PC-9 (cell line): ENCODE results near the gene ABCA1. TPM values are rescaled to one million over a fixed set of nuclear protein-coding genes. Genes with fewer than 3 reads are reported as not detected.

Source experiments
- BruUV-seq: library from RNA; stranded (reverse); fragments of 400-500 nt; replicated peaks from 2 replicates; lab custom pipeline; 2021; lab: Mats Ljungman, UMichigan
- CTCF ChIA-PET: fragments of 300-600 bp; sonication (Branson Sonifier 250); formaldehyde crosslinking; loops from one replicate; lab custom pipeline; 2022; ENCODE audit warnings: antibody characterized with exemption; lab: Charles Lee
- POLR2A ChIA-PET: fragments of 300-600 bp; sonication (Branson Sonifier 250); formaldehyde crosslinking; loops from one replicate; lab custom pipeline; 2022; ENCODE audit warnings: antibody characterized with exemption; ENCODE audit not compliant: unreplicated experiment; lab: Charles Lee
- DNase-seq, 2 experiments: peaks; one replicate each; pipeline versions ENCODE4 v3.0.0 to v3.0.0-alpha.2; 2015 to 2022; ENCODE audit warnings: mixed read lengths in 1 of 2
- H2AFZ ChIP-seq: fragments of 200-600 bp; sonication (generic); 2 replicates; pipeline ENCODE4 v1.8.1; 2017; ENCODE audit warnings: antibody characterized with exemption
- H3F3A ChIP-seq: fragments of 200-600 bp; sonication (generic); 2 replicates; pipeline ENCODE4 v1.8.1; 2017; ENCODE audit warnings: antibody characterized with exemption, mild to moderate bottlenecking, low read depth; ENCODE audit not compliant: insufficient read depth
- H3K27ac ChIP-seq: fragments of 200-600 bp; sonication (generic); 2 replicates; pipeline ENCODE4 v1.6.1; 2016; ENCODE audit warnings: mixed run types
- H3K27me3 ChIP-seq: fragments of 200-600 bp; sonication (generic); 2 replicates; pipeline ENCODE4 v1.6.1; 2016; ENCODE audit warnings: low read depth, mixed run types; ENCODE audit not compliant: insufficient read depth
- H3K36me3 ChIP-seq: fragments of 200-600 bp; sonication (generic); 2 replicates; pipeline ENCODE4 v1.6.1; 2016; ENCODE audit warnings: low read depth, mixed run types
- H3K4me1 ChIP-seq: fragments of 200-600 bp; sonication (generic); replicated peaks from 2 replicates; pipeline ENCODE4 v1.6.1; 2016; ENCODE audit warnings: mixed run types; ENCODE audit not compliant: insufficient read depth
- H3K4me2 ChIP-seq: fragments of 200-600 bp; sonication (generic); 2 replicates; pipeline ENCODE4 v1.6.1; 2017; ENCODE audit warnings: mixed run types
- H3K4me3 ChIP-seq: fragments of 200-600 bp; sonication (generic); 2 replicates; pipeline ENCODE4 v1.6.1; 2016; ENCODE audit warnings: mixed run types
- H3K79me2 ChIP-seq: fragments of 200-600 bp; sonication (generic); 2 replicates; pipeline ENCODE4 v1.6.1; 2017; ENCODE audit warnings: low read depth, mixed run types
- H3K9me2 ChIP-seq: fragments of 200-600 bp; sonication (generic); 2 replicates; pipeline ENCODE4 v1.8.1; 2017; ENCODE audit warnings: mild to moderate bottlenecking; ENCODE audit not compliant: insufficient read depth
- H3K9me3 ChIP-seq: fragments of 200-600 bp; sonication (generic); 2 replicates; pipeline ENCODE4 v1.8.1; 2016; ENCODE audit warnings: low read depth; ENCODE audit not compliant: insufficient read depth
- H4K20me1 ChIP-seq: fragments of 200-600 bp; sonication (generic); 2 replicates; pipeline ENCODE4 v1.8.1; 2017; ENCODE audit not compliant: insufficient read depth
- CTCF ChIP-seq: fragments of 200-600 bp; sonication (generic); conservative IDR thresholded peaks from 2 replicates; pipeline ENCODE4 v1.6.1; 2017; ENCODE audit warnings: mixed run types, antibody characterized with exemption, mild to moderate bottlenecking, moderate library complexity
- EZH2 ChIP-seq: fragments of 200-600 bp; sonication (generic); IDR thresholded peaks from 2 replicates; pipeline ENCODE4 v1.8.0; 2017; ENCODE audit warnings: antibody characterized with exemption, low read depth
- intact Hi-C: fragments of 100-400 bp; cut with micrococcal nuclease; formaldehyde crosslinking; loops from one replicate; pipeline ENCODE4 v1.10.0; 2022; ENCODE audit not compliant: unreplicated experiment
- total RNA-seq: library from RNA; stranded (reverse); gene quantifications from 2 replicates; pipeline ENCODE4 v1.2.3, GENCODE V29; 2021

The ABCA1 gene
- total RNA-seq, 1 experiment from 2014 or later, result 38.3 TPM

GRCh38 chr9:104776797-104777196, 151.2 kb downstream of the ABCA1 start:
- POLR2A ChIA-PET, result no interaction called here
- no peak for DNase-seq
- no peaks in the 10 kb centered on the region for H3K4me1 ChIP-seq
- peaks cover 5% of the 10 kb centered on the region for H3F3A ChIP-seq
- no peaks in the 10 kb centered on the region for H3K9me2 ChIP-seq
- no peak overlapping the region for H3K27ac ChIP-seq
- H3K9me3 ChIP-seq, result no peaks in the 10 kb centered on the region
- no peaks in the 10 kb centered on the region; the same call in 1 of the 2 replicates for H4K20me1 ChIP-seq
- H3K36me3 ChIP-seq, result 0 out of 2 replicates have a peak, but pooled peaks cover 3% of the 10 kb centered on the region
- CTCF ChIA-PET, result no interaction called here
- intact Hi-C loops, result loop anchor here (10.0 kb wide), 1 partner anchor 468 kb away; the partner anchor contains the start of gene SLC44A1
- no peak overlapping the region for H3K4me2 ChIP-seq
- no peaks in the 10 kb centered on the region for H3K79me2 ChIP-seq
- H3K4me3 ChIP-seq, result no peak overlapping the region
- no peak for TF ChIP-seq EZH2
- TF ChIP-seq CTCF, result no peak
- BruUV-seq, result no TSS peak
- no peak overlapping the region for H2AFZ ChIP-seq
- no peaks in the 10 kb centered on the region for H3K27me3 ChIP-seq

GRCh38 chr9:104775976-104776375, 152.0 kb downstream of the ABCA1 start:
- H3K9me3 ChIP-seq, result no peaks in the 10 kb centered on the region
- intact Hi-C loops, result loop anchor here (10.0 kb wide), 1 partner anchor 469 kb away; the partner anchor contains the start of gene SLC44A1
- H3K4me3 ChIP-seq, result no peak overlapping the region
- H3K27ac ChIP-seq, result no peak overlapping the region
- TF ChIP-seq CTCF, result no peak
- TF ChIP-seq EZH2, result no peak
- H3K36me3 ChIP-seq, result 0 out of 2 replicates have a peak, but pooled peaks cover 3% of the 10 kb centered on the region
- no TSS peak for BruUV-seq
- H4K20me1 ChIP-seq, result no peaks in the 10 kb centered on the region; the same call in 1 of the 2 replicates
- no peak for DNase-seq
- ChIA-PET POLR2A (no interaction called here), CTCF (no interaction called here)
- peaks cover under 1% of the 10 kb centered on the region for H3F3A ChIP-seq
- H3K4me2 ChIP-seq, result no peak overlapping the region
- H3K4me1 ChIP-seq, result no peaks in the 10 kb centered on the region
- no peaks in the 10 kb centered on the region for H3K27me3 ChIP-seq
- H3K9me2 ChIP-seq, result no peaks in the 10 kb centered on the region
- H3K79me2 ChIP-seq, result no peaks in the 10 kb centered on the region
- H2AFZ ChIP-seq, result no peak overlapping the region

GRCh38 chr9:104775574-104775936, 152.4 kb downstream of the ABCA1 start:
- H3K79me2 ChIP-seq, result no peaks in the 10 kb centered on the region
- no TSS peak for BruUV-seq
- ChIA-PET CTCF (no interaction called here), POLR2A (no interaction called here)
- H3K27me3 ChIP-seq, result no peaks in the 10 kb centered on the region
- H2AFZ ChIP-seq, result no peak overlapping the region
- H3K4me2 ChIP-seq, result no peak overlapping the region
- no peak for DNase-seq
- 0 out of 2 replicates have a peak, but pooled peaks cover 3% of the 10 kb centered on the region for H3K36me3 ChIP-seq
- intact Hi-C loops, result loop anchor here (10.0 kb wide), 1 partner anchor 469 kb away; the partner anchor contains the start of gene SLC44A1
- H3K27ac ChIP-seq, result no peak overlapping the region
- H3K4me3 ChIP-seq, result no peak overlapping the region
- no peaks in the 10 kb centered on the region for H4K20me1 ChIP-seq
- H3K4me1 ChIP-seq, result no peaks in the 10 kb centered on the region
- no peaks in the 10 kb centered on the region for H3K9me3 ChIP-seq
- H3F3A ChIP-seq, result no peaks in the 10 kb centered on the region; the same call in 1 of the 2 replicates
- TF ChIP-seq EZH2, result no peak
- no peak for TF ChIP-seq CTCF
- H3K9me2 ChIP-seq, result no peaks in the 10 kb centered on the region
